ENCODE results near the gene LBX2. TPM values are rescaled to one million over a fixed set of nuclear protein-coding genes. Genes with fewer than 3 reads are reported as not detected.

LBX2 gene
- total and polyA plus RNA-seq, 9 of the 15 experiments (the other 6 are each of a cell fraction or from before 2014, with no cell fraction given) = 0.39 to 6.2 (median 1.8) TPM; not detected in 1

DNA sequence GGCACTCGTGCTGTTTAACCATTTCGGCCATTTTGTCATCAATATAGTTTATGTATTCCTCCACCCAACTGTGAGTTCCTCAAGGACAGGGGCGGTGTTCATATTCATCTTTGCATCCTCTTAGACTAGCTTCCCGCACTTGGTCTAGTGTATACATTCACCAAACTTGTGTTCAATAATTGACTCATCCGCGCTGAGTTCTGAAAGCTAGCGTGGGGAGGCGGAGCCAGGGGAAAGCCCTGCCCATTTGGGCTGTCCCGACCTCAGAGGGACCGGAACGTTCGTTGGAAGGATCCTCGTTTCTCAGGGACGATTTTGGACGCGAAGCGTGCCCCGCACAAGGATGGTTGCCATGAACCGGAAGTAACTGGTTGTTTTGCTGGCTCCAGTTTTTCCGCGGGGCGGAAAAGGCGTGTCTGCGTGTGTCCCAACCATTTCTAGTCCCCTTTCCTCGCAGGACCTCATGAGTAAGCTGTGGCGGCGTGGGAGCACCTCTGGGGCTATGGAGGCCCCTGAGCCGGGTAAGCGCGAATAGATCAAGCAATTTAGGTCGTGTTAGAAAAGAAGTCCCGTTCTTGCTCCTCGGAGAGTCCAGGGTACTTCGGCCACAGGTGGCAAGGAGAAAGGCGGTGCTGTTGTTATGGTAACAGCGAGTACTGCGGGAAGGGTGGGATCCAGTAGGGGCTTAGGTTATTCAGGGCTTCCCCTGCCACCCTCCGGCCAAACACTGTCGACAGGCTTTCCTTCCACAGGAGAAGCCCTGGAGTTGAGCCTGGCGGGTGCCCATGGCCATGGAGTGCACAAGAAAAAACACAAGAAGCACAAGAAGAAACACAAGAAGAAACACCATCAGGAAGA, 44.5 kb downstream of the LBX2 start, which contains the start of gene INO80B (continued):
- TF ChIP-seq, protein P1, sequence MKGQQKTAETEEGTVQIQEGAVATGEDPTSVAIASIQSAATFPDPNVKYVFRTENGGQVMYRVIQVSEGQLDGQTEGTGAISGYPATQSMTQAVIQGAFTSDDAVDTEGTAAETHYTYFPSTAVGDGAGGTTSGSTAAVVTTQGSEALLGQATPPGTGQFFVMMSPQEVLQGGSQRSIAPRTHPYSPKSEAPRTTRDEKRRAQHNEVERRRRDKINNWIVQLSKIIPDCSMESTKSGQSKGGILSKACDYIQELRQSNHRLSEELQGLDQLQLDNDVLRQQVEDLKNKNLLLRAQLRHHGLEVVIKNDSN (CRISPR knock-in tag; IDR thresholded peaks at IDR 0.05) = no peak
- TF ChIP-seq POLR2AphosphoS2 (IDR thresholded peaks at IDR 0.05; ENCODE audit: low read length) = no peak
- TF ChIP-seq NBN (IDR thresholded peaks at IDR 0.05; ENCODE audit: low read depth) = peak; percentile 78
- no peak for TF ChIP-seq GATA2 (CRISPR knock-in tag; IDR thresholded peaks at IDR 0.05)
- TF ChIP-seq SMAD3 (CRISPR knock-in tag; conservative IDR thresholded peaks at IDR 0.05) = peak; percentile 85
- TF ChIP-seq, protein P2, sequence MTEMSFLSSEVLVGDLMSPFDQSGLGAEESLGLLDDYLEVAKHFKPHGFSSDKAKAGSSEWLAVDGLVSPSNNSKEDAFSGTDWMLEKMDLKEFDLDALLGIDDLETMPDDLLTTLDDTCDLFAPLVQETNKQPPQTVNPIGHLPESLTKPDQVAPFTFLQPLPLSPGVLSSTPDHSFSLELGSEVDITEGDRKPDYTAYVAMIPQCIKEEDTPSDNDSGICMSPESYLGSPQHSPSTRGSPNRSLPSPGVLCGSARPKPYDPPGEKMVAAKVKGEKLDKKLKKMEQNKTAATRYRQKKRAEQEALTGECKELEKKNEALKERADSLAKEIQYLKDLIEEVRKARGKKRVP (CRISPR knock-in tag; IDR thresholded peaks at IDR 0.05) = no peak
- no peak for TF ChIP-seq CTCFL (IDR thresholded peaks at IDR 0.05; ENCODE audit: borderline replicate concordance, insufficient read depth, low read depth, low read length, poor library complexity, severe bottlenecking)
- no peak for TF ChIP-seq CEBPG (CRISPR knock-in tag; IDR thresholded peaks at IDR 0.05)
- no peak for TF ChIP-seq CEBPG (tag; conservative IDR thresholded peaks at IDR 0.05 in 1 of 2, IDR thresholded peaks at IDR 0.05 in 1 of 2)
- TF ChIP-seq KLF6 (CRISPR knock-in tag; IDR thresholded peaks at IDR 0.05; ENCODE audit: borderline replicate concordance) = peak; percentile 17; the same call in 1 of the 2 replicates
- TF ChIP-seq, protein P3, sequence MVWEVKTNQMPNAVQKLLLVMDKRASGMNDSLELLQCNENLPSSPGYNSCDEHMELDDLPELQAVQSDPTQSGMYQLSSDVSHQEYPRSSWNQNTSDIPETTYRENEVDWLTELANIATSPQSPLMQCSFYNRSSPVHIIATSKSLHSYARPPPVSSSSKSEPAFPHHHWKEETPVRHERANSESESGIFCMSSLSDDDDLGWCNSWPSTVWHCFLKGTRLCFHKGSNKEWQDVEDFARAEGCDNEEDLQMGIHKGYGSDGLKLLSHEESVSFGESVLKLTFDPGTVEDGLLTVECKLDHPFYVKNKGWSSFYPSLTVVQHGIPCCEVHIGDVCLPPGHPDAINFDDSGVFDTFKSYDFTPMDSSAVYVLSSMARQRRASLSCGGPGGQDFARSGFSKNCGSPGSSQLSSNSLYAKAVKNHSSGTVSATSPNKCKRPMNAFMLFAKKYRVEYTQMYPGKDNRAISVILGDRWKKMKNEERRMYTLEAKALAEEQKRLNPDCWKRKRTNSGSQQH (CRISPR knock-in tag; IDR thresholded peaks at IDR 0.05) = no peak
- no peak for TF ChIP-seq CUX1 (CRISPR knock-in tag; IDR thresholded peaks at IDR 0.05)

Measured in K562 (cell line).